ENCODE results near the gene KRT33A. TPM values are rescaled to one million over a fixed set of nuclear protein-coding genes. Genes with fewer than 3 reads are reported as not detected.
"Not testable (repeated sequence)": the region's sequence is repeated elsewhere in the genome, so short reads cannot be mapped to it uniquely, and the experiment has no call there.

The KRT33A gene
- total RNA-seq, 4 donors from 2014 or later, result not detected

DNA sequence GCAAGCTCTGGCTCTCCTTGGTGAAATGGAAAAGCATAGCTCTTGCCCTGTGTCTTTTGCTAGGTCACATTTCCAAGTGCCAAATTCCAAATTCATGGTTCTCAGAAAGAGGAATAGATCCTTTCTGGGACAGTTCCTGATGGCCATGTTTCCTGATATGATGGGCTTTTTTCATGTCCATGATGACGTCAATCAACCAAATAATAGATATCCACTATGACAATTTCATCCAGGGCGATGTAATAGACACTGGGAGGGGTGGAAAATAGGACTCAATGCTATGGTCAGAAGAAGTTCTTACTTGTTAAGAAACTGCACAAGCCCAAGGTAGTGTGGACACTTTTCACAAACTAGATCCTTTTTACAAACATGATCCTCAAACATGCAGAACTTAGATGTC lies 549 bp upstream of the KRT33A start:
- Histone ChIP-seq H3K27ac (no peak overlapping the region), H3K9me3 (peaks cover 0 to 2% (median 0%) of the 10 kb centered on the region in 3 donors), H3K27me3 (no peaks in the 10 kb centered on the region), H3K36me3 (no peaks in the 10 kb centered on the region), H3K4me3 (no peak overlapping the region), H3K4me1 (no peaks in the 10 kb centered on the region)
- TF ChIP-seq POLR2AphosphoS5 (IDR thresholded peaks at IDR 0.05) (no peak), EP300 (IDR thresholded peaks at IDR 0.05) (no peak), POLR2A (IDR thresholded peaks at IDR 0.05) (no peak)
- TF ChIP-seq, protein P1, sequence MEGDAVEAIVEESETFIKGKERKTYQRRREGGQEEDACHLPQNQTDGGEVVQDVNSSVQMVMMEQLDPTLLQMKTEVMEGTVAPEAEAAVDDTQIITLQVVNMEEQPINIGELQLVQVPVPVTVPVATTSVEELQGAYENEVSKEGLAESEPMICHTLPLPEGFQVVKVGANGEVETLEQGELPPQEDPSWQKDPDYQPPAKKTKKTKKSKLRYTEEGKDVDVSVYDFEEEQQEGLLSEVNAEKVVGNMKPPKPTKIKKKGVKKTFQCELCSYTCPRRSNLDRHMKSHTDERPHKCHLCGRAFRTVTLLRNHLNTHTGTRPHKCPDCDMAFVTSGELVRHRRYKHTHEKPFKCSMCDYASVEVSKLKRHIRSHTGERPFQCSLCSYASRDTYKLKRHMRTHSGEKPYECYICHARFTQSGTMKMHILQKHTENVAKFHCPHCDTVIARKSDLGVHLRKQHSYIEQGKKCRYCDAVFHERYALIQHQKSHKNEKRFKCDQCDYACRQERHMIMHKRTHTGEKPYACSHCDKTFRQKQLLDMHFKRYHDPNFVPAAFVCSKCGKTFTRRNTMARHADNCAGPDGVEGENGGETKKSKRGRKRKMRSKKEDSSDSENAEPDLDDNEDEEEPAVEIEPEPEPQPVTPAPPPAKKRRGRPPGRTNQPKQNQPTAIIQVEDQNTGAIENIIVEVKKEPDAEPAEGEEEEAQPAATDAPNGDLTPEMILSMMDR (IDR thresholded peaks at IDR 0.05), result no peak
- 75 to 88% methylated on average over 1 to 2 of the region's 2 CpGs for WGBS, 2 donors (ENCODE audit: low coverage in 1 of 2)
- no peak for ATAC-seq

DNA sequence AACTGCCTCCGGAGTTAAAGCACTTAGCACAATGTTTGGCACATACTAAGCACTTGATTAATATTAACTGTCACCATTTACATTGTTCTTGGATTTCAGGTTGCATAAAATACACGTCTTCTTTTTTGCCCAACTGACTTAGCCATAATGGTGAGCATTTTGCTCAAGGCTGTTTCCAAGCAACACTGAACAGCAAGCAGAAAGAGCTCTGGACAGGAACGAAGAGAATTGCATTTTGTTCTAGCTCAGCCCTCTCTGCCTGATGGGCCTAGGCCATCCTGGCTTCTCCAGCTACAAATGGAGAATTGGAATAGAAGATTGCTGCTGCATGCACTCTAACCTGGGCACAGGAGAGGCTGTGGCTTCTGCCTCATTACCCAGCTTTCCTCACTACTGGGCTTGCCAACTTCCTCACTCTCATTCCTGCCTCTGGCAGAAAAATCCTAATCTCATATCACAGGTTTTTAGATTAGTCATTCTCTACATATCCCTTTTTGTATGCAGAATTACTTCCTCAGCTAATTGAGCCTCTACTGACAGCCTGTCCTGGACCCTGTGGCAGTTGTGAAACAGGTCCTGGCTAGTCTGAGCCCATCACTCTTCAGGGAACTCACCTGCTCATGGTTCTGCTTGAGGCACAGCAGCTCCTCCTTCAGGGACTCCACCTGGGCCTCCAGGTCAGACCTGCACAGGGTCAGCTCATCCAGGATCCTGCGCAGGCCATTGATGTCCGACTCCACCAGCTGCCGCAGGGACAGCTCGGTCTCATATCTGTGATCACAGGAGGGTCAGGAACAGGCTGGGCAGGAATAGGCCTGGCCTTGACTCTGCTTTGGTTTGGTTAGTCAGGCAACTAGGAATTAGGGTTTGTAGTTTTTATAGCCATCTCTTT lies 2.5 kb downstream of the KRT33A start:
- no peak for ATAC-seq
- Histone ChIP-seq H3K36me3 (no peaks in the 10 kb centered on the region), H3K27me3 (no peaks in the 10 kb centered on the region), H3K4me1 (no peaks in the 10 kb centered on the region), H3K9me3 (no peaks in the 10 kb centered on the region), H3K4me3 (no peak overlapping the region), H3K27ac (no peak overlapping the region)
- TF ChIP-seq, protein P1 (IDR thresholded peaks at IDR 0.05), result no peak
- TF ChIP-seq POLR2AphosphoS5 (IDR thresholded peaks at IDR 0.05) (no peak), EP300 (IDR thresholded peaks at IDR 0.05) (no peak), POLR2A (IDR thresholded peaks at IDR 0.05) (no peak)
- 73 to 74% methylated on average over 5 to 7 of the region's 7 CpGs for WGBS, 2 donors (ENCODE audit: low coverage in 1 of 2)

DNA sequence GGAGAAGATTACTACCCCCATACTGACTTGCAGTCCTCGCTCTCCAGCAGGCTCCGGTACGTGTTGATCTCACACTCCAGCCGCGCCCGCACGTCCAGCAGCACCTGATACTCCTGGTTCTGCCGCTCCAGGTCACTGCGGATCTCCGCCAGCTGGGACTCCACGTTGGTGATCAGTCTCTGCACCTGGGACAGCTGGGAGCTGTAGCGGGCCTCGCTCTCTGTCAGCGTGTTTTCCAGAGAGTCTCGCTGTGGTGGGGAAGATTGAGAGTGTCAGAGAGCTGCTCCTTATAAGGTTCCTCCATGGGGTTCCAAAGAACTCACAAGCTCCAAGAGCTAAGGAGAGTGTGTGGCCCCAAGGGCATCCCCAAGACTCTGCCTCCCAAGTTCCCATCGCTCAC lies 4.2 kb downstream of the KRT33A start:
- not testable (repeated sequence) for H3K4me3 ChIP-seq, ATAC-seq, H3K36me3 ChIP-seq, H3K27ac ChIP-seq, H3K9me3 ChIP-seq, H3K4me1 ChIP-seq, H3K27me3 ChIP-seq
- 60% methylated on average over 3 of the region's 16 CpGs; no CpG with 5 or more reads in 1 of the 2 donors for WGBS, 2 donors (ENCODE audit: low coverage in 1 of 2)

DNA sequence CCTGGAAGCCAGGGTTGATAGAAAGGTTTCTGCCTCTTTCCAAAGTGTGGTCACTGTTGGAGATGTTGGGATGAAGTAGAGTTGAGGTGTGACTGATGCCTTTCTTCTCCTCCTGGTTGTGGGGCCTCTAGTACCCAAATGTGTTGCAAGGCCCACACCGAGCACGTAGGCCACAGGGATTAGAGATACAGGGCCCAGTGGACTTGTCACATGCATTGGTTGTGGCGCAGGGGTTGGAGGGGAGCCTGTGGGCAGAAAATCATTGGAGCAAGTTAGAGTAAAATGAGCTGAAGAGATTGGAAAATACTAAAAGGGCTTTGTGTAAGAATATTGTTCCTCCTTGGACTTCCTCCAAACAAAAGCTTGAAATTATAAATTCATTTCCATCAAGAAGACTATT lies 4.6 kb downstream of the KRT33A start:
- Histone ChIP-seq H3K27ac (no peak overlapping the region), H3K4me1 (no peaks in the 10 kb centered on the region), H3K9me3 (peaks cover 0 to 7% (median 0%) of the 10 kb centered on the region in 3 donors), H3K4me3 (no peak overlapping the region), H3K36me3 (no peaks in the 10 kb centered on the region), H3K27me3 (no peaks in the 10 kb centered on the region)
- WGBS, 2 donors (ENCODE audit: low coverage in 1 of 2), result 67 to 94% methylated on average over 3 of the region's 3 CpGs
- no peak for TF ChIP-seq POLR2A (IDR thresholded peaks at IDR 0.05)
- TF ChIP-seq, protein P1 (IDR thresholded peaks at IDR 0.05), result no peak
- TF ChIP-seq EP300 (IDR thresholded peaks at IDR 0.05), result no peak
- TF ChIP-seq POLR2AphosphoS5 (IDR thresholded peaks at IDR 0.05), result no peak
- no peak for ATAC-seq

DNA sequence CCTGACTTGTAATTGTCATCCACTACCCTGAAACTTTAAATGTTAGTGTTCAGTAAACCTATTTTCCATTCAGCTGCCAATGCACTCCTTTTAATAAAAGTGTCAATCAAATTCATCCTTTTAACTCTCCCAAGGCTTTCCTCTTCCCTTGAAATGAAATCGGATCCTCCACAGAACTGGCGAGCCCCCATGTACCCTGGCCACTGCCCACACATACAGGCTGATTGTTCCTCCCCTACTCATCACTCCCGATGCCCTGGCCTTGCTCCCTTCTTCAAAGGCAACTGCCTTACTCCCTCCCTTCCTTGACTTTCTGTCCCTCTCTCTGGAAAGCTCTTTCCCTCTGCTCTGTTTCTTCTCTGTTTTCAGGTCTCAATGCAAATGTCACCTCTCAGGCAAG lies 7.6 kb downstream of the KRT33A start:
- no peak for ATAC-seq
- H3K36me3 ChIP-seq, result no peaks in the 10 kb centered on the region
- WGBS, 2 donors (ENCODE audit: low coverage in 1 of 2), result 79 to 100% methylated on average over 3 of the region's 3 CpGs

More for the DNA sequence above, 7.6 kb downstream of the KRT33A start:
- Histone ChIP-seq H3K27ac (no peak overlapping the region), H3K4me1 (no peaks in the 10 kb centered on the region), H3K4me3 (no peak overlapping the region), H3K27me3 (no peaks in the 10 kb centered on the region), H3K9me3 (peaks cover 0 to 7% (median 0%) of the 10 kb centered on the region in 3 donors)
- TF ChIP-seq POLR2A (IDR thresholded peaks at IDR 0.05) (no peak), POLR2AphosphoS5 (IDR thresholded peaks at IDR 0.05) (no peak), EP300 (IDR thresholded peaks at IDR 0.05) (no peak)
- TF ChIP-seq, protein P1 (IDR thresholded peaks at IDR 0.05), result no peak

All from gastroesophageal sphincter (tissue), 4 donors.